ENCODE results near the gene ASAP2. TPM values are rescaled to one million over a fixed set of nuclear protein-coding genes. Genes with fewer than 3 reads are reported as not detected.

Gene ASAP2
- total RNA-seq, 1 experiment from 2014 or later: 12.6 TPM

DNA sequence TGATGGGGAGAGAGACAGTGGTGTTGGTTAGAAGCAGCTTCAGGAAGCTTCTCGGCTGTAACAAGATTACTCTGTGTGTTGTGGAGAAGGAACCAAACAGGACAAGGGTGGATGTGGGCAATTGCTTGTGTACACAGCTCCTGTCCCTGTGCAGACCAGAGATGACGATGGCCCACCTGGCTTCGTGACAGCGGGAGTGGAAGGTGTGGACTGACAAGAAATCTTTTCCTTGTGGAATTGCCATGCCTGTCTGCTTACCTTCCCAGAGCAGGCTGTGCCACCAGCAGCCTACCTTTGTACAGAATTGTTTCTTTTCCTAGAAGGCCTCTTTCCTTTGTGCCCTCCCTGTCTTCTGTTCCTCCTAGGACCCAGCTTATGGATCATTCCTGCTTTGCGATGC is 122.9 kb downstream of the ASAP2 start:
- no peaks in the 10 kb centered on the region for H3K27me3 Mint-ChIP-seq (ENCODE audit: low read depth)

More for the DNA sequence above, 122.9 kb downstream of the ASAP2 start:
- Histone ChIP-seq H3K9ac (ENCODE audit: extremely low read depth, insufficient read length, low read length) (no peak overlapping the region), H3K18ac (ENCODE audit: insufficient read length, low read depth, low read length) (no peak overlapping the region), H2BK20ac (ENCODE audit: low read depth, low read length, poor library complexity, severe bottlenecking) (no peak overlapping the region), H3K79me1 (ENCODE audit: insufficient read depth, low read depth, low read length, poor library complexity, severe bottlenecking) (no peaks in the 10 kb centered on the region), H3K79me2 (ENCODE audit: insufficient read depth, low read length) (no peaks in the 10 kb centered on the region), H3K14ac (ENCODE audit: insufficient read depth, low read length) (no peak overlapping the region), H2AFZ (ENCODE audit: low read length) (no peak overlapping the region), H2AK5ac (ENCODE audit: insufficient read length, low read length) (no peak overlapping the region), H4K20me1 (ENCODE audit: control insufficient read depth, insufficient read depth, insufficient read length) (no peaks in the 10 kb centered on the region), H3K56ac (ENCODE audit: insufficient read length, low read depth, low read length) (no peak overlapping the region), H3K4me1 (ENCODE audit: insufficient read depth, low read length) (0 out of 2 replicates have a peak, but pooled peaks cover 3% of the 10 kb centered on the region), H3K4ac (ENCODE audit: low read depth, low read length) (no peak overlapping the region), H3K4me2 (ENCODE audit: insufficient read depth, insufficient read length, low read length) (no peak overlapping the region), H3K23ac (ENCODE audit: insufficient read length, low read depth, low read length) (no peak overlapping the region), H2BK15ac (ENCODE audit: low read depth, low read length) (no peak overlapping the region), H3K27ac (ENCODE audit: insufficient read length, low read depth, low read length) (no peak overlapping the region), H3T11ph (ENCODE audit: low read length) (no peak overlapping the region), H4K91ac (ENCODE audit: insufficient read length, low read depth, low read length) (no peak overlapping the region), H4K8ac (replicated peaks; ENCODE audit: insufficient read length, low read depth, low read length) (no peak overlapping the region), H2BK120ac (ENCODE audit: low read depth, low read length, poor library complexity, severe bottlenecking) (no peak overlapping the region), H2BK5ac (ENCODE audit: insufficient read length, low read length) (no peak overlapping the region), H3K9me3 (ENCODE audit: control insufficient read depth, low read depth, low read length) (no peaks in the 10 kb centered on the region), H4K5ac (ENCODE audit: insufficient read length, low read depth, low read length) (no peak overlapping the region), H2BK12ac (ENCODE audit: insufficient read length, low read depth, low read length) (no peak overlapping the region), H3K23me2 (ENCODE audit: insufficient read length, low read depth, low read length, poor library complexity, severe bottlenecking) (no peaks in the 10 kb centered on the region), H3K27me3 (ENCODE audit: insufficient read depth, low read length) (no peaks in the 10 kb centered on the region)
- TF ChIP-seq CTCF (conservative IDR thresholded peaks at IDR 0.05): no peak
- H3K27ac Mint-ChIP-seq: peak overlapping the region in 1 of 3 experiments; percentile 2; a peak in 1 of 7 replicates
- H3K4me3 Mint-ChIP-seq: no peak overlapping the region
- H3K4me1 Mint-ChIP-seq: peaks cover 10 to 12% of the 10 kb centered on the region in 2 experiments
- H3K36me3 Mint-ChIP-seq (ENCODE audit: insufficient read depth in 1 of 3, low read depth in 3 of 3): peaks cover 0 to 6% (median 2%) of the 10 kb centered on the region in 3 experiments; a peak in 5 of 7 replicates
- no CpG with 5 or more reads among the region's 5 CpGs for WGBS (ENCODE audit: extremely low coverage, insufficient read length, low lambda C conversion rate)
- no peaks in the 10 kb centered on the region for H3K9me3 Mint-ChIP-seq
- DNase-seq: no peak

All from H9 (cell line).